ENCODE data around the gene CDK14.

The CDK14 gene

GRCh38 chr7:90642978-90643377, 46.9 kb downstream of the CDK14 start:
- DNase-seq = no peak

GRCh38 chr7:90645784-90646183, 49.7 kb downstream of the CDK14 start:
- no peak for DNase-seq

- DNase-seq = no peak
Observed at GRCh38 chr7:90648107-90648506, 52.0 kb downstream of the CDK14 start.

- no peak for DNase-seq
Observed at GRCh38 chr7:90648834-90649233, 52.7 kb downstream of the CDK14 start.

- no peak for DNase-seq
Observed at GRCh38 chr7:90654718-90655427, 58.8 kb downstream of the CDK14 start.

- DNase-seq = peak; percentile 10
Observed at GRCh38 chr7:90655566-90655965, 59.4 kb downstream of the CDK14 start.

GRCh38 chr7:90657481-90657880, 61.4 kb downstream of the CDK14 start:
- no peak for DNase-seq

- DNase-seq = no peak
Observed at GRCh38 chr7:90660100-90660499, 64.0 kb downstream of the CDK14 start.

- DNase-seq = no peak
Observed at GRCh38 chr7:90660819-90661218, 64.7 kb downstream of the CDK14 start.

- no peak for DNase-seq
Observed at GRCh38 chr7:90661290-90662151, 65.4 kb downstream of the CDK14 start.

GRCh38 chr7:90663176-90663575, 67.1 kb downstream of the CDK14 start:
- DNase-seq = no peak

GRCh38 chr7:90666186-90666585, 70.1 kb downstream of the CDK14 start:
- DNase-seq = peak; percentile 25

- DNase-seq = no peak
Observed at GRCh38 chr7:90668992-90669391, 72.9 kb downstream of the CDK14 start.

GRCh38 chr7:90669492-90669891, 73.4 kb downstream of the CDK14 start:
- DNase-seq = no peak

GRCh38 chr7:90671571-90671970, 75.5 kb downstream of the CDK14 start:
- DNase-seq = no peak

- no peak for DNase-seq
Observed at GRCh38 chr7:90672210-90672609, 76.1 kb downstream of the CDK14 start.

- no peak for DNase-seq
Observed at GRCh38 chr7:90674625-90675024, 78.5 kb downstream of the CDK14 start.

GRCh38 chr7:90675982-90676381, 79.9 kb downstream of the CDK14 start:
- DNase-seq = no peak

GRCh38 chr7:90677486-90678404, 81.6 kb downstream of the CDK14 start:
- DNase-seq = no peak

GRCh38 chr7:90678986-90679385, 82.9 kb downstream of the CDK14 start:
- no peak for DNase-seq

- DNase-seq = no peak
Observed at GRCh38 chr7:90680484-90680883, 84.4 kb downstream of the CDK14 start.

- DNase-seq = no peak
Observed at GRCh38 chr7:90681336-90682022, 85.4 kb downstream of the CDK14 start.

- DNase-seq = no peak
Observed at GRCh38 chr7:90686146-90686545, 90.0 kb downstream of the CDK14 start.

Data from suppressor macrophage treated with lipopolysaccharide for 4 hours (primary cell).